Measurements from ENCODE around the gene MYO5A. TPM values are rescaled to one million over a fixed set of nuclear protein-coding genes. Genes with fewer than 3 reads are reported as not detected.
A peak's percentile ranks its signal among the peaks of the same experiment; 100 is the strongest.

MYO5A gene
- total RNA-seq, 1 experiment from 2014 or later: 29.2 TPM

GRCh38 chr15:52448011-52448890 is 80.4 kb downstream of the MYO5A start:
- Mint-ChIP-seq H3K4me3 (no peak overlapping the region), H3K36me3 (peaks cover 35% of the 10 kb centered on the region), H3K27me3 (ENCODE audit: low read depth) (no peaks in the 10 kb centered on the region; the same call in none of the 2 replicates), H3K27ac (no peak overlapping the region; the same call in 1 of the 2 replicates), H3K4me1 (peaks cover 27% of the 10 kb centered on the region), H3K9me3 (peaks cover 37% of the 10 kb centered on the region)
- ATAC-seq (peak; percentile 77), DNase-seq (ENCODE audit: low spot score) (no peak)
- POLR2A ChIA-PET: interaction anchor here (0.6 kb wide), 1 partner anchor 75 kb away, joined by 3 read pairs; no protein-coding TSS in a partner anchor
- TF ChIP-seq TP53 (CRISPR knock-in tag; IDR thresholded peaks at IDR 0.05): no peak
- TF ChIP-seq, protein P1, sequence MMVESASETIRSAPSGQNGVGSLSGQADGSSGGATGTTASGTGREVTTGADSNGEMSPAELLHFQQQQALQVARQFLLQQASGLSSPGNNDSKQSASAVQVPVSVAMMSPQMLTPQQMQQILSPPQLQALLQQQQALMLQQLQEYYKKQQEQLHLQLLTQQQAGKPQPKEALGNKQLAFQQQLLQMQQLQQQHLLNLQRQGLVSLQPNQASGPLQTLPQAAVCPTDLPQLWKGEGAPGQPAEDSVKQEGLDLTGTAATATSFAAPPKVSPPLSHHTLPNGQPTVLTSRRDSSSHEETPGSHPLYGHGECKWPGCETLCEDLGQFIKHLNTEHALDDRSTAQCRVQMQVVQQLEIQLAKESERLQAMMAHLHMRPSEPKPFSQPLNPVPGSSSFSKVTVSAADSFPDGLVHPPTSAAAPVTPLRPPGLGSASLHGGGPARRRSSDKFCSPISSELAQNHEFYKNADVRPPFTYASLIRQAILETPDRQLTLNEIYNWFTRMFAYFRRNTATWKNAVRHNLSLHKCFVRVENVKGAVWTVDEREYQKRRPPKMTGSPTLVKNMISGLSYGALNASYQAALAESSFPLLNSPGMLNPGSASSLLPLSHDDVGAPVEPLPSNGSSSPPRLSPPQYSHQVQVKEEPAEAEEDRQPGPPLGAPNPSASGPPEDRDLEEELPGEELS (CRISPR knock-in tag; IDR thresholded peaks at IDR 0.05): no peak
- TF ChIP-seq, protein P2, sequence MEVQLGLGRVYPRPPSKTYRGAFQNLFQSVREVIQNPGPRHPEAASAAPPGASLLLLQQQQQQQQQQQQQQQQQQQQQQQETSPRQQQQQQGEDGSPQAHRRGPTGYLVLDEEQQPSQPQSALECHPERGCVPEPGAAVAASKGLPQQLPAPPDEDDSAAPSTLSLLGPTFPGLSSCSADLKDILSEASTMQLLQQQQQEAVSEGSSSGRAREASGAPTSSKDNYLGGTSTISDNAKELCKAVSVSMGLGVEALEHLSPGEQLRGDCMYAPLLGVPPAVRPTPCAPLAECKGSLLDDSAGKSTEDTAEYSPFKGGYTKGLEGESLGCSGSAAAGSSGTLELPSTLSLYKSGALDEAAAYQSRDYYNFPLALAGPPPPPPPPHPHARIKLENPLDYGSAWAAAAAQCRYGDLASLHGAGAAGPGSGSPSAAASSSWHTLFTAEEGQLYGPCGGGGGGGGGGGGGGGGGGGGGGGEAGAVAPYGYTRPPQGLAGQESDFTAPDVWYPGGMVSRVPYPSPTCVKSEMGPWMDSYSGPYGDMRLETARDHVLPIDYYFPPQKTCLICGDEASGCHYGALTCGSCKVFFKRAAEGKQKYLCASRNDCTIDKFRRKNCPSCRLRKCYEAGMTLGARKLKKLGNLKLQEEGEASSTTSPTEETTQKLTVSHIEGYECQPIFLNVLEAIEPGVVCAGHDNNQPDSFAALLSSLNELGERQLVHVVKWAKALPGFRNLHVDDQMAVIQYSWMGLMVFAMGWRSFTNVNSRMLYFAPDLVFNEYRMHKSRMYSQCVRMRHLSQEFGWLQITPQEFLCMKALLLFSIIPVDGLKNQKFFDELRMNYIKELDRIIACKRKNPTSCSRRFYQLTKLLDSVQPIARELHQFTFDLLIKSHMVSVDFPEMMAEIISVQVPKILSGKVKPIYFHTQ (CRISPR knock-in tag; IDR thresholded peaks at IDR 0.05): no peak
- no peak for TF ChIP-seq TCF7 (CRISPR knock-in tag; IDR thresholded peaks at IDR 0.05; ENCODE audit: low read depth)
- CTCF ChIA-PET: no interaction called here

DNA sequence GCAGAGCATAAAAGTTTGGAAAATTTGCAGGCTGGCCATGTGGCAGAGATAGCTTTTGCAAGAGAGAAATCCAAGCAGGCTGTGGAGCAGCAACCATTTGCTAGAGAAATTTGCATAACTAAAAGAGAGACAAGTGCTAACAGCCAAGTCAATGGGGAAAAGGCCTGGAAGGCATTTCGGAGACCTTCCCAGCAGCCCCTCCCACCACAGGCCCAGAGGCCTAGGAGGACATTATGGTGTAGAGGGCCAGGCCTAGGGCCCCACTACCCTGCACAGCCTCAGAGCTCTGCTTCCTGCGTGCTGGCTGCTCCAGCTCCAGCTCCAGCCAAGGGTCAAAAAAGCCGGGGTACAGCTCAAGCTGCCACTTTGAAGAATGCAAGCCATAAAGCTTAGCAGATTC is 82.7 kb downstream of the MYO5A start:
- ChIA-PET CTCF (no interaction called here), POLR2A (no interaction called here)
- TF ChIP-seq, protein P3, sequence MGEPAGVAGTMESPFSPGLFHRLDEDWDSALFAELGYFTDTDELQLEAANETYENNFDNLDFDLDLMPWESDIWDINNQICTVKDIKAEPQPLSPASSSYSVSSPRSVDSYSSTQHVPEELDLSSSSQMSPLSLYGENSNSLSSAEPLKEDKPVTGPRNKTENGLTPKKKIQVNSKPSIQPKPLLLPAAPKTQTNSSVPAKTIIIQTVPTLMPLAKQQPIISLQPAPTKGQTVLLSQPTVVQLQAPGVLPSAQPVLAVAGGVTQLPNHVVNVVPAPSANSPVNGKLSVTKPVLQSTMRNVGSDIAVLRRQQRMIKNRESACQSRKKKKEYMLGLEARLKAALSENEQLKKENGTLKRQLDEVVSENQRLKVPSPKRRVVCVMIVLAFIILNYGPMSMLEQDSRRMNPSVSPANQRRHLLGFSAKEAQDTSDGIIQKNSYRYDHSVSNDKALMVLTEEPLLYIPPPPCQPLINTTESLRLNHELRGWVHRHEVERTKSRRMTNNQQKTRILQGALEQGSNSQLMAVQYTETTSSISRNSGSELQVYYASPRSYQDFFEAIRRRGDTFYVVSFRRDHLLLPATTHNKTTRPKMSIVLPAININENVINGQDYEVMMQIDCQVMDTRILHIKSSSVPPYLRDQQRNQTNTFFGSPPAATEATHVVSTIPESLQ (CRISPR knock-in tag; IDR thresholded peaks at IDR 0.05): no peak
- TF ChIP-seq, protein P4, sequence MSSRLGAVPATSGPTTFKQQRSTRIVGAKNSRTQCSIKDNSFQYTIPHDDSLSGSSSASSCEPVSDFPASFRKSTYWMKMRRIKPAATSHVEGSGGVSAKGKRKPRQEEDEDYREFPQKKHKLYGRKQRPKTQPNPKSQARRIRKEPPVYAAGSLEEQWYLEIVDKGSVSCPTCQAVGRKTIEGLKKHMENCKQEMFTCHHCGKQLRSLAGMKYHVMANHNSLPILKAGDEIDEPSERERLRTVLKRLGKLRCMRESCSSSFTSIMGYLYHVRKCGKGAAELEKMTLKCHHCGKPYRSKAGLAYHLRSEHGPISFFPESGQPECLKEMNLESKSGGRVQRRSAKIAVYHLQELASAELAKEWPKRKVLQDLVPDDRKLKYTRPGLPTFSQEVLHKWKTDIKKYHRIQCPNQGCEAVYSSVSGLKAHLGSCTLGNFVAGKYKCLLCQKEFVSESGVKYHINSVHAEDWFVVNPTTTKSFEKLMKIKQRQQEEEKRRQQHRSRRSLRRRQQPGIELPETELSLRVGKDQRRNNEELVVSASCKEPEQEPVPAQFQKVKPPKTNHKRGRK (CRISPR knock-in tag; IDR thresholded peaks at IDR 0.05; ENCODE audit: borderline replicate concordance): no peak
- TF ChIP-seq ZNF263 (CRISPR knock-in tag; IDR thresholded peaks at IDR 0.05; ENCODE audit: low read depth): no peak
- TF ChIP-seq ZNF317 (CRISPR knock-in tag; IDR thresholded peaks at IDR 0.05; ENCODE audit: borderline replicate concordance, low read depth): no peak
- TF ChIP-seq TEAD4 (CRISPR knock-in tag; IDR thresholded peaks at IDR 0.05): no peak
- 0 out of 2 replicates have a peak, but pooled peaks have one; percentile 30 for TF ChIP-seq ZNF121 (CRISPR knock-in tag; IDR thresholded peaks at IDR 0.05)
- TF ChIP-seq KAT7 (CRISPR knock-in tag; IDR thresholded peaks at IDR 0.05; ENCODE audit: borderline replicate concordance): no peak
- ATAC-seq: peak; percentile 66
- Mint-ChIP-seq H3K27ac (no peak overlapping the region), H3K4me3 (no peak overlapping the region; the same call in 1 of the 2 replicates), H3K36me3 (peaks cover 29% of the 10 kb centered on the region), H3K9me3 (peaks cover 29% of the 10 kb centered on the region), H3K4me1 (peaks cover 27% of the 10 kb centered on the region), H3K27me3 (ENCODE audit: low read depth) (no peaks in the 10 kb centered on the region; the same call in none of the 2 replicates)
- DNase-seq (ENCODE audit: low spot score): peak; percentile 29

- H3K36me3 Mint-ChIP-seq: peaks cover 29% of the 10 kb centered on the region
- ATAC-seq (no peak), DNase-seq (ENCODE audit: low spot score) (no peak)
- peak overlapping the region; percentile 58; the same call in 1 of the 2 replicates for H3K27ac Mint-ChIP-seq
- H3K27me3 Mint-ChIP-seq (ENCODE audit: low read depth): no peaks in the 10 kb centered on the region; the same call in none of the 2 replicates
- peaks cover 27% of the 10 kb centered on the region for H3K4me1 Mint-ChIP-seq
- CTCF ChIA-PET: no interaction called here
- POLR2A ChIA-PET: no interaction called here
- peak overlapping the region; percentile 4; the same call in 1 of the 2 replicates for H3K4me3 Mint-ChIP-seq
- peaks cover 29% of the 10 kb centered on the region for H3K9me3 Mint-ChIP-seq
- TF ChIP-seq, protein P5, sequence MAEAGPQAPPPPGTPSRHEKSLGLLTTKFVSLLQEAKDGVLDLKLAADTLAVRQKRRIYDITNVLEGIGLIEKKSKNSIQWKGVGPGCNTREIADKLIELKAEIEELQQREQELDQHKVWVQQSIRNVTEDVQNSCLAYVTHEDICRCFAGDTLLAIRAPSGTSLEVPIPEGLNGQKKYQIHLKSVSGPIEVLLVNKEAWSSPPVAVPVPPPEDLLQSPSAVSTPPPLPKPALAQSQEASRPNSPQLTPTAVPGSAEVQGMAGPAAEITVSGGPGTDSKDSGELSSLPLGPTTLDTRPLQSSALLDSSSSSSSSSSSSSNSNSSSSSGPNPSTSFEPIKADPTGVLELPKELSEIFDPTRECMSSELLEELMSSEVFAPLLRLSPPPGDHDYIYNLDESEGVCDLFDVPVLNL (CRISPR knock-in tag; IDR thresholded peaks at IDR 0.05; ENCODE audit: borderline replicate concordance, low read depth): no peak
- TF ChIP-seq TEAD1 (CRISPR knock-in tag; IDR thresholded peaks at IDR 0.05) (no peak), JUN (CRISPR knock-in tag; IDR thresholded peaks at IDR 0.05) (no peak), GRHL2 (CRISPR knock-in tag; IDR thresholded peaks at IDR 0.05; ENCODE audit: insufficient replicate concordance, severe bottlenecking) (no peak), TCF7 (CRISPR knock-in tag; IDR thresholded peaks at IDR 0.05; ENCODE audit: low read depth) (no peak)
- TF ChIP-seq, protein P6, sequence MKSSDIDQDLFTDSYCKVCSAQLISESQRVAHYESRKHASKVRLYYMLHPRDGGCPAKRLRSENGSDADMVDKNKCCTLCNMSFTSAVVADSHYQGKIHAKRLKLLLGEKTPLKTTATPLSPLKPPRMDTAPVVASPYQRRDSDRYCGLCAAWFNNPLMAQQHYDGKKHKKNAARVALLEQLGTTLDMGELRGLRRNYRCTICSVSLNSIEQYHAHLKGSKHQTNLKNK (CRISPR knock-in tag; IDR thresholded peaks at IDR 0.05): no peak
- TF ChIP-seq, protein P7, sequence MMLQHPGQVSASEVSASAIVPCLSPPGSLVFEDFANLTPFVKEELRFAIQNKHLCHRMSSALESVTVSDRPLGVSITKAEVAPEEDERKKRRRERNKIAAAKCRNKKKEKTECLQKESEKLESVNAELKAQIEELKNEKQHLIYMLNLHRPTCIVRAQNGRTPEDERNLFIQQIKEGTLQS (CRISPR knock-in tag; conservative IDR thresholded peaks at IDR 0.05): no peak
These were observed 83.1 kb downstream of the MYO5A start for GRCh38 chr15:52445553-52445952.
